ENCODE data around the gene TP53TG3D. TPM values are rescaled to one million over a fixed set of nuclear protein-coding genes. Genes with fewer than 3 reads are reported as not detected.

TP53TG3D gene, protein sequence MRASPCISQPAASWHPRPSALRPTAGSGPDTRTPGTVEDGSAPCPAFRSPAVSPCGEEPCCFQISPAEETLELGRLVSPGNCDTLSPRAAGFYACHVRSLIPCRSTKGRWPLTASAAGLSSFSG
- 0.13 and 0.22 TPM in 2 replicates for total RNA-seq

DNA sequence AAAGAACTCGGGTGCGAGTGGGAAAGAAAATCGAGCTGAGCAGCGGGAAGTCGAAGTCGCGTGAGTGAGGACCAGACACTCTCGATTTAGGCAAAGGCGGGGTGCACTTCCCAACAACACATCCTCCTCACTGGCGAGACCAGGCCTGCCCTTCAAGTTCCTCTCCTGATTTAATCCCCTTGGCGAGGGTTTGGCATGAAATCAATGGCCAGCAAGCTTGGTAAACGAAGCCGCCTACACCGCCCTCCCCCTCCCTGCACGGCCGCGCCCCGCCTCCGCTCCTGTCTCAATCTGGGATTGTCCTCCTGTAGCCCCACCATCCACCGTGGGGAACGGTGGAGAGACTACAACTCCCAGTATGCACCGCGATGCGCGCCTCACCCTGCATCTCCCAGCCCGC lies at the start of gene TP53TG3D:
Gene TP53TG3D (plus strand): TSS at position 301 of the 400 bp plus-strand sequence. CDS start 68 bp downstream, at position 369.

Small RNA genes within 50 kb of the gene (small RNA-seq; reads per million reads assigned to genes)
- gene AC133485.1: not detected
- not detected for gene AC140878.1

All from articular chondrocyte of knee joint (primary cell).